Measurements from ENCODE around the gene ADAMTS12. TPM values are rescaled to one million over a fixed set of nuclear protein-coding genes. Genes with fewer than 3 reads are reported as not detected.

Gene ADAMTS12
- total and polyA plus RNA-seq, 2 of the 8 experiments (the other 6 are each of a cell fraction or from before 2014, with no cell fraction given) = 6.4 to 12.8 TPM

DNA sequence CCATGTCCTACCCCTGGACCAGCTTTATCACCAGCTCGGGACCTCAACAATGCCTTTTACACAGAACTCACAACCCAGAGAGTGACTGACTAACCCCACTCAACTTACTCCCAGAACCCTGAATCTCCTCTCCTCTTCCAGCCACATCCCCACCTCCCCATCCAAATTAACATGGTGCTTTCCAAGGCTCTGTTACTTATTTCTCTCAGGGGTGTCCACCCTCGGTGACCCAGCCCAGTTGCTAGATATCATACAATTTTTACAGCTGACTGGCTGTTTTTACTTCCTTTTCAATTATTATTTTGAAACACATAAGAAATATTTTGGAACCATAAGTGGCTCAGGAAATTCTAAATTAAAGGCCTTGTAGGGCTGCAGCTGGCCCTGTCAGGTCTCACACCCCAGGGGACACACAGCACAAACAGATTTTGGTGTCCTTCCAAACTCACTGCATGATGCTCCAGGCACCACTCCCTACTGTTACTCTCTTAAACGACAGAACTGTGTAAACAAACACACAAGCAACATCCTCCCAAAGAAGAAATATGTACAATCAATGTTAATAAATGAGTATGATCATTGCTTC is 180.6 kb downstream of the ADAMTS12 start (continued):
- TF ChIP-seq, protein P1, sequence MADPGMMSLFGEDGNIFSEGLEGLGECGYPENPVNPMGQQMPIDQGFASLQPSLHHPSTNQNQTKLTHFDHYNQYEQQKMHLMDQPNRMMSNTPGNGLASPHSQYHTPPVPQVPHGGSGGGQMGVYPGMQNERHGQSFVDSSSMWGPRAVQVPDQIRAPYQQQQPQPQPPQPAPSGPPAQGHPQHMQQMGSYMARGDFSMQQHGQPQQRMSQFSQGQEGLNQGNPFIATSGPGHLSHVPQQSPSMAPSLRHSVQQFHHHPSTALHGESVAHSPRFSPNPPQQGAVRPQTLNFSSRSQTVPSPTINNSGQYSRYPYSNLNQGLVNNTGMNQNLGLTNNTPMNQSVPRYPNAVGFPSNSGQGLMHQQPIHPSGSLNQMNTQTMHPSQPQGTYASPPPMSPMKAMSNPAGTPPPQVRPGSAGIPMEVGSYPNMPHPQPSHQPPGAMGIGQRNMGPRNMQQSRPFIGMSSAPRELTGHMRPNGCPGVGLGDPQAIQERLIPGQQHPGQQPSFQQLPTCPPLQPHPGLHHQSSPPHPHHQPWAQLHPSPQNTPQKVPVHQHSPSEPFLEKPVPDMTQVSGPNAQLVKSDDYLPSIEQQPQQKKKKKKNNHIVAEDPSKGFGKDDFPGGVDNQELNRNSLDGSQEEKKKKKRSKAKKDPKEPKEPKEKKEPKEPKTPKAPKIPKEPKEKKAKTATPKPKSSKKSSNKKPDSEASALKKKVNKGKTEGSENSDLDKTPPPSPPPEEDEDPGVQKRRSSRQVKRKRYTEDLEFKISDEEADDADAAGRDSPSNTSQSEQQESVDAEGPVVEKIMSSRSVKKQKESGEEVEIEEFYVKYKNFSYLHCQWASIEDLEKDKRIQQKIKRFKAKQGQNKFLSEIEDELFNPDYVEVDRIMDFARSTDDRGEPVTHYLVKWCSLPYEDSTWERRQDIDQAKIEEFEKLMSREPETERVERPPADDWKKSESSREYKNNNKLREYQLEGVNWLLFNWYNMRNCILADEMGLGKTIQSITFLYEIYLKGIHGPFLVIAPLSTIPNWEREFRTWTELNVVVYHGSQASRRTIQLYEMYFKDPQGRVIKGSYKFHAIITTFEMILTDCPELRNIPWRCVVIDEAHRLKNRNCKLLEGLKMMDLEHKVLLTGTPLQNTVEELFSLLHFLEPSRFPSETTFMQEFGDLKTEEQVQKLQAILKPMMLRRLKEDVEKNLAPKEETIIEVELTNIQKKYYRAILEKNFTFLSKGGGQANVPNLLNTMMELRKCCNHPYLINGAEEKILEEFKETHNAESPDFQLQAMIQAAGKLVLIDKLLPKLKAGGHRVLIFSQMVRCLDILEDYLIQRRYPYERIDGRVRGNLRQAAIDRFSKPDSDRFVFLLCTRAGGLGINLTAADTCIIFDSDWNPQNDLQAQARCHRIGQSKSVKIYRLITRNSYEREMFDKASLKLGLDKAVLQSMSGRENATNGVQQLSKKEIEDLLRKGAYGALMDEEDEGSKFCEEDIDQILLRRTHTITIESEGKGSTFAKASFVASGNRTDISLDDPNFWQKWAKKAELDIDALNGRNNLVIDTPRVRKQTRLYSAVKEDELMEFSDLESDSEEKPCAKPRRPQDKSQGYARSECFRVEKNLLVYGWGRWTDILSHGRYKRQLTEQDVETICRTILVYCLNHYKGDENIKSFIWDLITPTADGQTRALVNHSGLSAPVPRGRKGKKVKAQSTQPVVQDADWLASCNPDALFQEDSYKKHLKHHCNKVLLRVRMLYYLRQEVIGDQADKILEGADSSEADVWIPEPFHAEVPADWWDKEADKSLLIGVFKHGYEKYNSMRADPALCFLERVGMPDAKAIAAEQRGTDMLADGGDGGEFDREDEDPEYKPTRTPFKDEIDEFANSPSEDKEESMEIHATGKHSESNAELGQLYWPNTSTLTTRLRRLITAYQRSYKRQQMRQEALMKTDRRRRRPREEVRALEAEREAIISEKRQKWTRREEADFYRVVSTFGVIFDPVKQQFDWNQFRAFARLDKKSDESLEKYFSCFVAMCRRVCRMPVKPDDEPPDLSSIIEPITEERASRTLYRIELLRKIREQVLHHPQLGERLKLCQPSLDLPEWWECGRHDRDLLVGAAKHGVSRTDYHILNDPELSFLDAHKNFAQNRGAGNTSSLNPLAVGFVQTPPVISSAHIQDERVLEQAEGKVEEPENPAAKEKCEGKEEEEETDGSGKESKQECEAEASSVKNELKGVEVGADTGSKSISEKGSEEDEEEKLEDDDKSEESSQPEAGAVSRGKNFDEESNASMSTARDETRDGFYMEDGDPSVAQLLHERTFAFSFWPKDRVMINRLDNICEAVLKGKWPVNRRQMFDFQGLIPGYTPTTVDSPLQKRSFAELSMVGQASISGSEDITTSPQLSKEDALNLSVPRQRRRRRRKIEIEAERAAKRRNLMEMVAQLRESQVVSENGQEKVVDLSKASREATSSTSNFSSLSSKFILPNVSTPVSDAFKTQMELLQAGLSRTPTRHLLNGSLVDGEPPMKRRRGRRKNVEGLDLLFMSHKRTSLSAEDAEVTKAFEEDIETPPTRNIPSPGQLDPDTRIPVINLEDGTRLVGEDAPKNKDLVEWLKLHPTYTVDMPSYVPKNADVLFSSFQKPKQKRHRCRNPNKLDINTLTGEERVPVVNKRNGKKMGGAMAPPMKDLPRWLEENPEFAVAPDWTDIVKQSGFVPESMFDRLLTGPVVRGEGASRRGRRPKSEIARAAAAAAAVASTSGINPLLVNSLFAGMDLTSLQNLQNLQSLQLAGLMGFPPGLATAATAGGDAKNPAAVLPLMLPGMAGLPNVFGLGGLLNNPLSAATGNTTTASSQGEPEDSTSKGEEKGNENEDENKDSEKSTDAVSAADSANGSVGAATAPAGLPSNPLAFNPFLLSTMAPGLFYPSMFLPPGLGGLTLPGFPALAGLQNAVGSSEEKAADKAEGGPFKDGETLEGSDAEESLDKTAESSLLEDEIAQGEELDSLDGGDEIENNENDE (IDR thresholded peaks at IDR 0.05; ENCODE audit: insufficient replicate concordance, low read length) = no peak
- TF ChIP-seq SUZ12 (IDR thresholded peaks at IDR 0.05; ENCODE audit: low read length) = no peak
- TF ChIP-seq JUND (IDR thresholded peaks at IDR 0.05; ENCODE audit: low read length) = no peak
- TF ChIP-seq SIX5 (IDR thresholded peaks at IDR 0.05; ENCODE audit: low read depth, low read length) = no peak
- no peak for TF ChIP-seq POLR2A (IDR thresholded peaks at IDR 0.05; ENCODE audit: control extremely low read depth in 1 of 2, low read depth in 2 of 2, low read length in 2 of 2)
- TF ChIP-seq BCL11A (IDR thresholded peaks at IDR 0.05; ENCODE audit: low read depth in 2 of 2, low read length in 2 of 2) = no peak
- TF ChIP-seq, protein P2, sequence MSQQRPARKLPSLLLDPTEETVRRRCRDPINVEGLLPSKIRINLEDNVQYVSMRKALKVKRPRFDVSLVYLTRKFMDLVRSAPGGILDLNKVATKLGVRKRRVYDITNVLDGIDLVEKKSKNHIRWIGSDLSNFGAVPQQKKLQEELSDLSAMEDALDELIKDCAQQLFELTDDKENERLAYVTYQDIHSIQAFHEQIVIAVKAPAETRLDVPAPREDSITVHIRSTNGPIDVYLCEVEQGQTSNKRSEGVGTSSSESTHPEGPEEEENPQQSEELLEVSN (IDR thresholded peaks at IDR 0.05) = no peak

Measured in H1 (cell line).